NCI-H2081 treated with DMSO at 0.1 percent for 48 hours (cell line): Measurements from ENCODE around the gene C11orf42.

Experiments
- DNase-seq: peaks from one replicate; lab custom pipeline; 2025; lab: John Stamatoyannopoulos, UW

C11orf42 gene

GRCh38 chr11:6258141-6258540 lies 52.8 kb downstream of the C11orf42 start:
- DNase-seq: no peak

GRCh38 chr11:6258571-6259081 lies 53.3 kb downstream of the C11orf42 start:
- DNase-seq: no peak

- DNase-seq: no peak
Observed at GRCh38 chr11:6260207-6260726, 54.9 kb downstream of the C11orf42 start.
